ENCODE measurements around the gene CASQ2. TPM values are rescaled to one million over a fixed set of nuclear protein-coding genes. Genes with fewer than 3 reads are reported as not detected.

CASQ2 gene
- not detected for polyA plus RNA-seq (2012; ENCODE audit: low read depth, missing spikeins)

- no peak for DNase-seq (ENCODE audit: insufficient read length, low spot score)
- no peak for TF ChIP-seq POLR2A (IDR thresholded peaks at IDR 0.05; ENCODE audit: low read depth, low read length)
- no peak for TF ChIP-seq SPI1 (IDR thresholded peaks at IDR 0.05; ENCODE audit: low read depth, low read length)
- no peak for TF ChIP-seq TAF1 (IDR thresholded peaks at IDR 0.05; ENCODE audit: low read depth, low read length)
- TF ChIP-seq PAX5 (IDR thresholded peaks at IDR 0.05; ENCODE audit: insufficient read depth, low read length, severe bottlenecking) = no peak
- no peak for TF ChIP-seq POU2F2 (IDR thresholded peaks at IDR 0.05; ENCODE audit: low read depth, low read length)
- TF ChIP-seq POLR2AphosphoS5 (IDR thresholded peaks at IDR 0.05; ENCODE audit: low read depth, low read length) = no peak
- FAIRE-seq = no peak
These were observed at the start of gene CASQ2 for GRCh38 chr1:115768549-115768948. CASQ2 (minus strand) TSS chr1:115768714; CDS start chr1:115768541, 173 bp downstream.

- DNase-seq (ENCODE audit: insufficient read length, low spot score) = no peak
- TF ChIP-seq PAX5 (IDR thresholded peaks at IDR 0.05; ENCODE audit: insufficient read depth, low read length, severe bottlenecking) (no peak), POU2F2 (IDR thresholded peaks at IDR 0.05; ENCODE audit: low read depth, low read length) (no peak), TAF1 (IDR thresholded peaks at IDR 0.05; ENCODE audit: low read depth, low read length) (no peak), POLR2A (IDR thresholded peaks at IDR 0.05; ENCODE audit: low read depth, low read length) (no peak), POLR2AphosphoS5 (IDR thresholded peaks at IDR 0.05; ENCODE audit: low read depth, low read length) (no peak)
- no peak for FAIRE-seq
These were observed 47.2 kb upstream of the CASQ2 start for GRCh38 chr1:115815694-115816093.

- DNase-seq (ENCODE audit: insufficient read length, low spot score) (no peak), FAIRE-seq (no peak)
- TF ChIP-seq POLR2AphosphoS5 (IDR thresholded peaks at IDR 0.05; ENCODE audit: low read depth, low read length) (no peak), POLR2A (IDR thresholded peaks at IDR 0.05; ENCODE audit: low read depth, low read length) (no peak)
These were observed 46.3 kb upstream of the CASQ2 start for GRCh38 chr1:115814685-115815398.

GRCh38 chr1:115813727-115814126, 45.2 kb upstream of the CASQ2 start:
- no peak for DNase-seq (ENCODE audit: insufficient read length, low spot score)
- no peak for FAIRE-seq
- no peak for TF ChIP-seq TAF1 (IDR thresholded peaks at IDR 0.05; ENCODE audit: low read depth, low read length)
- no peak for TF ChIP-seq PAX5 (IDR thresholded peaks at IDR 0.05; ENCODE audit: insufficient read depth, low read length, severe bottlenecking)
- TF ChIP-seq POLR2A (IDR thresholded peaks at IDR 0.05; ENCODE audit: low read depth, low read length) = no peak
- no peak for TF ChIP-seq POU2F2 (IDR thresholded peaks at IDR 0.05; ENCODE audit: low read depth, low read length)
- no peak for TF ChIP-seq SPI1 (IDR thresholded peaks at IDR 0.05; ENCODE audit: low read depth, low read length)
- no peak for TF ChIP-seq POLR2AphosphoS5 (IDR thresholded peaks at IDR 0.05; ENCODE audit: low read depth, low read length)

GRCh38 chr1:115811140-115811828, 42.8 kb upstream of the CASQ2 start:
- no peak for FAIRE-seq
- DNase-seq (ENCODE audit: insufficient read length, low spot score) = no peak
- no peak for TF ChIP-seq TAF1 (IDR thresholded peaks at IDR 0.05; ENCODE audit: low read depth, low read length)
- TF ChIP-seq SPI1 (IDR thresholded peaks at IDR 0.05; ENCODE audit: low read depth, low read length) = no peak
- TF ChIP-seq POLR2AphosphoS5 (IDR thresholded peaks at IDR 0.05; ENCODE audit: low read depth, low read length) = no peak
- TF ChIP-seq PAX5 (IDR thresholded peaks at IDR 0.05; ENCODE audit: insufficient read depth, low read length, severe bottlenecking) = no peak
- TF ChIP-seq POLR2A (IDR thresholded peaks at IDR 0.05; ENCODE audit: low read depth, low read length) = no peak
- no peak for TF ChIP-seq POU2F2 (IDR thresholded peaks at IDR 0.05; ENCODE audit: low read depth, low read length)

DNA sequence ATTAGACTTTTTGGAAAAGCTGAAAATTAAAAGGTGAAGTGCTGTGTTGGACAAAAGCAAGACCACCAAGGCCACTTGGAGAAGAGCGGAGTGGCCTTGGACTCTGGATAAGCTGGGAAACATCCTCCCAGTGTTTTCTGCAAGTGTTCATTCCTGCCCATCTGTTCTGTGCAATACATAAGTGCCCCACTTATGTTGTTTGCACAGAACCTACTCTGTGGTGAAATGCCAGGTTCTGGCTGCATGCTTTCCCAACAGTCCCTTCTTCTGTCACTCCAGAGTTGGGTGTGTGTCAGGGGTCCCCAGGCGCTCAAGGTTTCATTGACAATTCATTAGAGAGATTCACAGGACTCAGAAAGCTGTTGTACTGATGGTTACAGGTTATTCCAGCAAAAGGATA, 42.1 kb upstream of the CASQ2 start:
- DNase-seq (ENCODE audit: insufficient read length, low spot score) = no peak
- no peak for TF ChIP-seq POLR2AphosphoS5 (IDR thresholded peaks at IDR 0.05; ENCODE audit: low read depth, low read length)
- TF ChIP-seq SPI1 (IDR thresholded peaks at IDR 0.05; ENCODE audit: low read depth, low read length) = no peak
- FAIRE-seq = no peak

- FAIRE-seq (no peak), DNase-seq (ENCODE audit: insufficient read length, low spot score) (no peak)
- TF ChIP-seq PAX5 (IDR thresholded peaks at IDR 0.05; ENCODE audit: insufficient read depth, low read length, severe bottlenecking) (no peak), SPI1 (IDR thresholded peaks at IDR 0.05; ENCODE audit: low read depth, low read length) (no peak), TAF1 (IDR thresholded peaks at IDR 0.05; ENCODE audit: low read depth, low read length) (no peak), POLR2A (IDR thresholded peaks at IDR 0.05; ENCODE audit: low read depth, low read length) (no peak), POU2F2 (IDR thresholded peaks at IDR 0.05; ENCODE audit: low read depth, low read length) (no peak), POLR2AphosphoS5 (IDR thresholded peaks at IDR 0.05; ENCODE audit: low read depth, low read length) (no peak)
These were observed 41.3 kb upstream of the CASQ2 start for GRCh38 chr1:115809847-115810246.

DNA sequence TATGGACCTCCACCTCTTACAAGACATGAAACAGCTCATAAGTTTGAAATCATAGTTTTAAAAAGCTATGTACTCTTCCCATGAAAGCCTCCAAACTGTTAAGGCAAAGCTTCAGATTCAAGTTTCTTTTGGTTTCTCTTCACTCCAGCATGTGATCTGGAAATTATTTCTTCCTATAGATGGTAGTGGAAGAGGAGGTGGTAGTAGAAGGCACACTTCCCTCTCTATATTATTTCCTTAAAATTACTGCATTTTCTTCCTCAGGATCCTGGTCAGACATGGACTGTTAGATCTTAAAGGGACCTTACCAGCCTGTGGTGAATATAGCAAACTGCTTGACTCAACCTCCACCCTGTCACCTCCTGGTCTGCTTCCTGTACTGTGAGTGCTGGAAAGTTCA, 40.6 kb upstream of the CASQ2 start:
- no peak for FAIRE-seq
- TF ChIP-seq SPI1 (IDR thresholded peaks at IDR 0.05; ENCODE audit: low read depth, low read length) (no peak), TAF1 (IDR thresholded peaks at IDR 0.05; ENCODE audit: low read depth, low read length) (no peak), POU2F2 (IDR thresholded peaks at IDR 0.05; ENCODE audit: low read depth, low read length) (no peak), PAX5 (IDR thresholded peaks at IDR 0.05; ENCODE audit: insufficient read depth, low read length, severe bottlenecking) (no peak), POLR2AphosphoS5 (IDR thresholded peaks at IDR 0.05; ENCODE audit: low read depth, low read length) (no peak), POLR2A (IDR thresholded peaks at IDR 0.05; ENCODE audit: low read depth, low read length) (no peak)

GRCh38 chr1:115807723-115808122, 39.2 kb upstream of the CASQ2 start:
- TF ChIP-seq PAX5 (IDR thresholded peaks at IDR 0.05; ENCODE audit: insufficient read depth, low read length, severe bottlenecking) (no peak), POU2F2 (IDR thresholded peaks at IDR 0.05; ENCODE audit: low read depth, low read length) (no peak), POLR2AphosphoS5 (IDR thresholded peaks at IDR 0.05; ENCODE audit: low read depth, low read length) (no peak), TAF1 (IDR thresholded peaks at IDR 0.05; ENCODE audit: low read depth, low read length) (no peak), POLR2A (IDR thresholded peaks at IDR 0.05; ENCODE audit: low read depth, low read length) (no peak), SPI1 (IDR thresholded peaks at IDR 0.05; ENCODE audit: low read depth, low read length) (no peak)
- FAIRE-seq (peak; percentile 51), DNase-seq (ENCODE audit: insufficient read length, low spot score) (no peak)

More for the DNA sequence above, 40.6 kb upstream of the CASQ2 start:
- DNase-seq (ENCODE audit: insufficient read length, low spot score) = no peak

DNA sequence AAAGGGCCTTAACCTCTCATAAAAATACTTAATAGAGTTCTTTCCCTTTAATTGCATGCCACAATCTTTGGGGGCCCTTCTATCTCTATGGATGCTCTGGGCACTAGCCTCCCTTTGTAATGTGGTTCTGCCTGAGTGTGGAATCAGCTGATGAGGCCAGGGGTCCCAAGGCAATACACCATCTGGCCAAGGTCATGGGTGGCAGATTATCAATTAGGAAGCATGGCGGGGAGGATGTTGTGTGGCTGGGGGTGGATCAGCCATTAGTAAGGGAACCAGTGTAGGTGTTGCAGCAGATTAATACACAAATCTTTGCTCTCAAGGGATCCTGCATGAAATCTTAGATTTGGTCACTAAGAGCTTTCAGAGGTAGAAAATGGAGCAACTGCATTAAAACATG, 37.1 kb upstream of the CASQ2 start:
- DNase-seq (ENCODE audit: insufficient read length, low spot score) (no peak), FAIRE-seq (no peak)
- TF ChIP-seq POU2F2 (IDR thresholded peaks at IDR 0.05; ENCODE audit: low read depth, low read length) = no peak
- no peak for TF ChIP-seq POLR2A (IDR thresholded peaks at IDR 0.05; ENCODE audit: low read depth, low read length)
- TF ChIP-seq PAX5 (IDR thresholded peaks at IDR 0.05; ENCODE audit: insufficient read depth, low read length, severe bottlenecking) = no peak
- TF ChIP-seq POLR2AphosphoS5 (IDR thresholded peaks at IDR 0.05; ENCODE audit: low read depth, low read length) = no peak
- no peak for TF ChIP-seq TAF1 (IDR thresholded peaks at IDR 0.05; ENCODE audit: low read depth, low read length)
- no peak for TF ChIP-seq SPI1 (IDR thresholded peaks at IDR 0.05; ENCODE audit: low read depth, low read length)
